Neutrophil (primary cell): ENCODE results near the gene ARID2.

Source experiments
- H3K27ac ChIP-seq: fragments of 200-600 bp; sonication (generic); 2 replicates; pipeline ENCODE4 v1.5.1; 2016; ENCODE audit warnings: mild to moderate bottlenecking, moderate library complexity
- H3K27me3 ChIP-seq: fragments of 200-600 bp; sonication (generic); 2 replicates; pipeline ENCODE4 v1.6.0; 2016; ENCODE audit warnings: mild to moderate bottlenecking
- H3K36me3 ChIP-seq: fragments of 200-600 bp; sonication (generic); 2 replicates; pipeline ENCODE4 v1.5.1; 2017
- H3K4me1 ChIP-seq, 2 experiments: fragments of 200-600 bp in 1 of 2; sonication (generic) in 1 of 2; 1 replicate in 1 of 2; 2 replicates in 1 of 2; pipeline versions ENCODE4 v1.5.1 to v1.6.1; 2013 to 2016; ENCODE audit warnings: low read depth in 1 of 2, low read length in 1 of 2, mild to moderate bottlenecking in 1 of 2, moderate library complexity in 1 of 2; ENCODE audit not compliant: control insufficient read depth in 1 of 2, insufficient read depth in 1 of 2
- H3K4me3 ChIP-seq, 2 experiments: fragments of 200-600 bp in 1 of 2; sonication (generic) in 1 of 2; 1 replicate in 1 of 2; 2 replicates in 1 of 2; pipeline ENCODE4 v1.5.1; 2013 to 2016; ENCODE audit warnings: low read depth in 1 of 2, low read length in 1 of 2, mild to moderate bottlenecking in 1 of 2, moderate library complexity in 1 of 2
- H3K9me3 ChIP-seq: fragments of 200-600 bp; sonication (generic); 2 replicates; pipeline ENCODE4 v1.5.1; 2016
- CTCF ChIP-seq: fragments of 200-600 bp; sonication (generic); IDR thresholded peaks from 2 replicates; pipeline ENCODE4 v1.5.1; 2016; ENCODE audit warnings: antibody characterized with exemption

Gene ARID2

GRCh38 chr12:45948546-45948945 is 219.0 kb downstream of the ARID2 start:
- no peak overlapping the region for H3K4me3 ChIP-seq
- TF ChIP-seq CTCF = no peak
- H3K27ac ChIP-seq = no peak overlapping the region
- H3K4me1 ChIP-seq = no peaks in the 10 kb centered on the region
- no peaks in the 10 kb centered on the region for H3K27me3 ChIP-seq
- H3K36me3 ChIP-seq = peaks cover 68% of the 10 kb centered on the region
- no peaks in the 10 kb centered on the region for H3K9me3 ChIP-seq
